Measurements from ENCODE around the gene CEP112. TPM values are rescaled to one million over a fixed set of nuclear protein-coding genes. Genes with fewer than 3 reads are reported as not detected.

The CEP112 gene
- total and polyA plus RNA-seq, 2 of the 13 experiments (the other 11 are each of a cell fraction or from before 2014, with no cell fraction given): 1.2 to 3.4 TPM

DNA sequence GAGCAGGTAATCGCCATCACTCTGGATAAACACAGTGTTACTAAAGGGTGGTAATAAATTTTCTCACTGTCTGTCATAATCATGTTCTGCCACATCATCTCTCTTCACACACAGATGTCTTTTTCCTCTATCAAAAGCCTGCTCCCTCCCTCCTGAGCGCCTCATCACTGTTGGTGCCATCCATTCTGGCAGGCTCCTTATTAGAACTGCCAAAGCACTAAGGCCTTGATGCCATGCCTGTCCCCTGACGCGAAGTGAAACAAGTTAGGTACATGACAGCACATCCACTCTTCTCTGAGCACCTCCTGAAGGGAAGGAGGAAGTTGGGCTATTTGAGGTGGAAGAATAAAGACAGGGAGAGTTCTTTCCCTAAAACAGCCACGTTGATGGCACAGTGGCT, 592.3 kb downstream of the CEP112 start:
- WGBS (ENCODE audit: low lambda C conversion rate): 65% methylated on average over 5 of the region's 5 CpGs
- Histone ChIP-seq H3K27me3 (ENCODE audit: control insufficient read depth in 1 of 2, insufficient read depth in 2 of 2, low read length in 2 of 2) (no peaks in the 10 kb centered on the region; a peak in 1 of 5 replicates), H3K36me3 (replicated peaks in 1 of 2; ENCODE audit: control insufficient read depth in 1 of 2, insufficient read depth in 2 of 2, low read length in 2 of 2) (no peaks in the 10 kb centered on the region), H3K79me2 (ENCODE audit: insufficient read depth, low read length) (no peaks in the 10 kb centered on the region), H3K9me3 (ENCODE audit: low read length) (no peaks in the 10 kb centered on the region), H2AFZ (ENCODE audit: low read length) (no peak overlapping the region), H3K4me2 (ENCODE audit: low read depth, low read length) (no peak overlapping the region), H3K4me3 (replicated peaks in 1 of 3; ENCODE audit: insufficient read depth in 1 of 3, low read depth in 2 of 3, low read length in 3 of 3) (no peak overlapping the region), H4K20me1 (ENCODE audit: insufficient read depth, low read length) (no peaks in the 10 kb centered on the region), H3K4me1 (ENCODE audit: insufficient read depth, low read length) (peaks cover 7% of the 10 kb centered on the region; the same call in 1 of the 2 replicates), H3K27ac (ENCODE audit: extremely low read length, insufficient read depth, low read length) (no peak overlapping the region), H3K9ac (ENCODE audit: insufficient read depth, low read depth, low read length) (no peak overlapping the region)
- no TSS peak for BruUV-seq (replicated peaks)
- in situ Hi-C loops (cut with HindIII; ENCODE audit: extremely low pct_ligation_motif_present, low pct_unique_long_range_greater_than_20kb) (no loop called here), intact Hi-C loops (cut with micrococcal nuclease; ENCODE audit: unreplicated experiment) (no loop called here)
- ChIA-PET CTCF (ENCODE audit: low intra/inter-chr PET ratio, low total read pairs) (no interaction called here), POLR2A (no interaction called here)
- FAIRE-seq: no peak
- no peak for DNase-seq (ENCODE audit: low spot score)
- TF ChIP-seq RAD21 (CRISPR knock-in tag; IDR thresholded peaks at IDR 0.05): no peak
- no peak for TF ChIP-seq NRL (CRISPR knock-in tag; IDR thresholded peaks at IDR 0.05; ENCODE audit: borderline replicate concordance)
- TF ChIP-seq ATF7 (IDR thresholded peaks at IDR 0.05): no peak
- no peak for TF ChIP-seq ATF7 (CRISPR knock-in tag; IDR thresholded peaks at IDR 0.05)
- no peak for TF ChIP-seq SMARCE1 (IDR thresholded peaks at IDR 0.05; ENCODE audit: borderline replicate concordance)
- TF ChIP-seq ELF4 (CRISPR knock-in tag; IDR thresholded peaks at IDR 0.05; ENCODE audit: borderline replicate concordance): no peak
- no peak for TF ChIP-seq ATM (IDR thresholded peaks at IDR 0.05; ENCODE audit: borderline replicate concordance)
- TF ChIP-seq, protein P1, sequence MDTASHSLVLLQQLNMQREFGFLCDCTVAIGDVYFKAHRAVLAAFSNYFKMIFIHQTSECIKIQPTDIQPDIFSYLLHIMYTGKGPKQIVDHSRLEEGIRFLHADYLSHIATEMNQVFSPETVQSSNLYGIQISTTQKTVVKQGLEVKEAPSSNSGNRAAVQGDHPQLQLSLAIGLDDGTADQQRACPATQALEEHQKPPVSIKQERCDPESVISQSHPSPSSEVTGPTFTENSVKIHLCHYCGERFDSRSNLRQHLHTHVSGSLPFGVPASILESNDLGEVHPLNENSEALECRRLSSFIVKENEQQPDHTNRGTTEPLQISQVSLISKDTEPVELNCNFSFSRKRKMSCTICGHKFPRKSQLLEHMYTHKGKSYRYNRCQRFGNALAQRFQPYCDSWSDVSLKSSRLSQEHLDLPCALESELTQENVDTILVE (CRISPR knock-in tag; IDR thresholded peaks at IDR 0.05): no peak
- TF ChIP-seq ZNF317 (CRISPR knock-in tag; IDR thresholded peaks at IDR 0.05): no peak
- no peak for TF ChIP-seq SMYD3 (CRISPR knock-in tag; IDR thresholded peaks at IDR 0.05)
- TF ChIP-seq HDAC2 (CRISPR knock-in tag; IDR thresholded peaks at IDR 0.05): no peak
- no peak for ATAC-seq

All from HepG2 (cell line).